Measurements from ENCODE around the gene TUBB4B. TPM values are rescaled to one million over a fixed set of nuclear protein-coding genes. Genes with fewer than 3 reads are reported as not detected.
A peak's percentile ranks its signal among the peaks of the same experiment; 100 is the strongest.

Gene TUBB4B
- total and polyA plus RNA-seq, 2 experiments from 2014 or later, result 334 to 389 TPM

DNA sequence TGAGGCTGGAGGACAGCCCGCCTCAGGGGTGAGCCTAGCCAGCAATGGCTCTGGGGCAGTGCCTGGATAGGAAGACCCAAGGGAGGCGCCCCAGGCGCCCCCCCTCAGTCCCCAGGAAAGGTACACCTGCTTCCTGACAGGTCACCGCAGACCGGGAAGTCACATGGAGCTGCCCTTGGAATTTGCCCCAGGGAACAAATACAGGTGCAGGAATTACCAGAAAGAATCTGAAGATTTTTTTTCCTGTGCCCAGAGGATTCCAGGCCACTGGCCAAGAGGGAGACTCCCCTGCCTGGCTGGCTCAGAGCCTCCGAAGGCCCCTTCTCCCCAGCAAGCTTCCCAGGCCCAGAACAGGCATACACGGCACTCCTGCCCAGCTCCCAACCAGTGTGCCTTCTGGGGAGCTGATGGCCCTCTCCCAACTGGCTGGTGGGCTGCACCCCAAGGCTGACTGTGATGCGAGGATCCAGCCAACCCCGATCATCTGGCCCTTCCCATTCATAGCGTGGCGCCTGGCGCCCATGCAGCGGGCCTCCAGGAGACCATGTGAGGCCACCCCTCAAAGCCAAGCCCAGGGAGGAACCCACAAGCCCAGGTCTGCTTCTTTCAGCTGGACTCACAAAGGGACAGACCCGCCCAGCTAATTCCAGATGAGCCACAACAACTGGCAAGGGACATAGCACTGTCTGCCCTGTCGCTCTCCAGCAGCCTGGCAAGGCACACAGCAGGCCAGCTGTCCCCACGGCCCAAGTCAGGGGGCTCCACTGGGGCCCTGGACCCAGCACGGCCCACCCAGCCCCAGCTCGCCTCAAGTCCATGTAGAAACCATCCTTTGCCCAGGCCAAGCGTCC, 42.8 kb upstream of the TUBB4B start:
- peaks cover 58% of the 10 kb centered on the region for H3K79me2 ChIP-seq (replicated peaks; ENCODE audit: insufficient read depth)
- peak overlapping the region; percentile 55; the same call in 1 of the 2 replicates for H3K4me3 ChIP-seq
- Mint-ChIP-seq H3K4me1 (peaks cover 25% of the 10 kb centered on the region), H3K9me3 (no peaks in the 10 kb centered on the region; the same call in 2 of the 3 replicates), H3K4me3 (peak overlapping the region; percentile 43), H3K27ac (no peak overlapping the region), H3K36me3 (ENCODE audit: low read depth) (no peaks in the 10 kb centered on the region; the same call in 2 of the 3 replicates), H3K27me3 (ENCODE audit: insufficient read depth, low read depth, poor library complexity) (peaks cover 7% of the 10 kb centered on the region)
- peak overlapping the region; percentile 87 for H3K4me2 ChIP-seq
- DNase-seq (ENCODE audit: low spot score), result no peak
- H3K4me1 ChIP-seq (ENCODE audit: insufficient read depth), result peaks cover 16% of the 10 kb centered on the region; the same call in 1 of the 2 replicates
- H2AFZ ChIP-seq, result no peak overlapping the region
- no peaks in the 10 kb centered on the region for H3K9me2 ChIP-seq (ENCODE audit: insufficient read depth)
- no peak overlapping the region for H3K27ac ChIP-seq (ENCODE audit: low read depth)
- H3F3A ChIP-seq (replicated peaks; ENCODE audit: low read depth), result peaks cover 15% of the 10 kb centered on the region; the same call in 1 of the 2 replicates
- no peak for TF ChIP-seq JUNB (IDR thresholded peaks at IDR 0.05; ENCODE audit: unreplicated experiment)
- no peak for TF ChIP-seq ZNF331 (CRISPR knock-in tag; IDR thresholded peaks at IDR 0.05; ENCODE audit: low read depth)
- TF ChIP-seq, protein P1, sequence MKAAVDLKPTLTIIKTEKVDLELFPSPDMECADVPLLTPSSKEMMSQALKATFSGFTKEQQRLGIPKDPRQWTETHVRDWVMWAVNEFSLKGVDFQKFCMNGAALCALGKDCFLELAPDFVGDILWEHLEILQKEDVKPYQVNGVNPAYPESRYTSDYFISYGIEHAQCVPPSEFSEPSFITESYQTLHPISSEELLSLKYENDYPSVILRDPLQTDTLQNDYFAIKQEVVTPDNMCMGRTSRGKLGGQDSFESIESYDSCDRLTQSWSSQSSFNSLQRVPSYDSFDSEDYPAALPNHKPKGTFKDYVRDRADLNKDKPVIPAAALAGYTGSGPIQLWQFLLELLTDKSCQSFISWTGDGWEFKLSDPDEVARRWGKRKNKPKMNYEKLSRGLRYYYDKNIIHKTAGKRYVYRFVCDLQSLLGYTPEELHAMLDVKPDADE (IDR thresholded peaks at IDR 0.05), result no peak
- H4K20me1 ChIP-seq (replicated peaks; ENCODE audit: insufficient read depth), result peaks cover 4% of the 10 kb centered on the region
- H3K36me3 ChIP-seq (ENCODE audit: insufficient read depth), result no peaks in the 10 kb centered on the region
- H3K27me3 ChIP-seq (ENCODE audit: insufficient read depth), result no peaks in the 10 kb centered on the region
- ATAC-seq, result no peak

DNA sequence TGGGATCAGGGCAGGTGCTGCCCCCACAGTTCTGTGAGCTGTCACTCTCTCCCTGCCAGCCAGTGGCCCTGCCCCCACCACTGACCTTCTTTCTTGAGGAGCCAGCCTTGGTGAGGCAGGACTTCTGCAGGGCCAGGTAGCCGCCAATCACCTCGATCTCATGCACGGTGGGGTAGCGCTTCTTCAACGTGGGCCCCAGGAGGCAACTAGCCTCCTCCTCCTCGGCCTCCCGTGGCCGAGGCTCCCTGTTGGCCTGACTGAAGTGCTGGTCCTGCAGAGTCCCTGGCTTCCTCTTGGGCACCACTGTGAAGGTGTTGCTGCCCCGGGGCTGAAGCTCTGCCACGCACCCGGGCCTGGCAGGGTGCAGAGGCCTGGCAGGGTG, 42.2 kb upstream of the TUBB4B start:
- Histone ChIP-seq H2AFZ (no peak overlapping the region), H3K9me2 (ENCODE audit: insufficient read depth) (no peaks in the 10 kb centered on the region), H3K4me1 (ENCODE audit: insufficient read depth) (peaks cover 16% of the 10 kb centered on the region; the same call in 1 of the 2 replicates), H3K79me2 (replicated peaks; ENCODE audit: insufficient read depth) (peaks cover 63% of the 10 kb centered on the region), H3F3A (replicated peaks; ENCODE audit: low read depth) (peaks cover 15% of the 10 kb centered on the region; the same call in 1 of the 2 replicates), H3K27ac (ENCODE audit: low read depth) (no peak overlapping the region), H3K36me3 (ENCODE audit: insufficient read depth) (no peaks in the 10 kb centered on the region), H3K27me3 (ENCODE audit: insufficient read depth) (no peaks in the 10 kb centered on the region), H3K4me2 (peak overlapping the region; percentile 87), H4K20me1 (replicated peaks; ENCODE audit: insufficient read depth) (peaks cover 4% of the 10 kb centered on the region), H3K4me3 (peak overlapping the region; percentile 55; the same call in 1 of the 2 replicates)
- DNase-seq (ENCODE audit: low spot score) (no peak), ATAC-seq (no peak)
- TF ChIP-seq POLR2AphosphoS5 (IDR thresholded peaks at IDR 0.05; ENCODE audit: low read depth) (no peak), STAT1 (IDR thresholded peaks at IDR 0.05; ENCODE audit: unreplicated experiment) (no peak), JUNB (IDR thresholded peaks at IDR 0.05; ENCODE audit: unreplicated experiment) (no peak), CREB1 (CRISPR knock-in tag; IDR thresholded peaks at IDR 0.05; ENCODE audit: low read depth) (no peak), NANOG (IDR thresholded peaks at IDR 0.05; ENCODE audit: borderline replicate concordance) (no peak)
- TF ChIP-seq, protein P2, sequence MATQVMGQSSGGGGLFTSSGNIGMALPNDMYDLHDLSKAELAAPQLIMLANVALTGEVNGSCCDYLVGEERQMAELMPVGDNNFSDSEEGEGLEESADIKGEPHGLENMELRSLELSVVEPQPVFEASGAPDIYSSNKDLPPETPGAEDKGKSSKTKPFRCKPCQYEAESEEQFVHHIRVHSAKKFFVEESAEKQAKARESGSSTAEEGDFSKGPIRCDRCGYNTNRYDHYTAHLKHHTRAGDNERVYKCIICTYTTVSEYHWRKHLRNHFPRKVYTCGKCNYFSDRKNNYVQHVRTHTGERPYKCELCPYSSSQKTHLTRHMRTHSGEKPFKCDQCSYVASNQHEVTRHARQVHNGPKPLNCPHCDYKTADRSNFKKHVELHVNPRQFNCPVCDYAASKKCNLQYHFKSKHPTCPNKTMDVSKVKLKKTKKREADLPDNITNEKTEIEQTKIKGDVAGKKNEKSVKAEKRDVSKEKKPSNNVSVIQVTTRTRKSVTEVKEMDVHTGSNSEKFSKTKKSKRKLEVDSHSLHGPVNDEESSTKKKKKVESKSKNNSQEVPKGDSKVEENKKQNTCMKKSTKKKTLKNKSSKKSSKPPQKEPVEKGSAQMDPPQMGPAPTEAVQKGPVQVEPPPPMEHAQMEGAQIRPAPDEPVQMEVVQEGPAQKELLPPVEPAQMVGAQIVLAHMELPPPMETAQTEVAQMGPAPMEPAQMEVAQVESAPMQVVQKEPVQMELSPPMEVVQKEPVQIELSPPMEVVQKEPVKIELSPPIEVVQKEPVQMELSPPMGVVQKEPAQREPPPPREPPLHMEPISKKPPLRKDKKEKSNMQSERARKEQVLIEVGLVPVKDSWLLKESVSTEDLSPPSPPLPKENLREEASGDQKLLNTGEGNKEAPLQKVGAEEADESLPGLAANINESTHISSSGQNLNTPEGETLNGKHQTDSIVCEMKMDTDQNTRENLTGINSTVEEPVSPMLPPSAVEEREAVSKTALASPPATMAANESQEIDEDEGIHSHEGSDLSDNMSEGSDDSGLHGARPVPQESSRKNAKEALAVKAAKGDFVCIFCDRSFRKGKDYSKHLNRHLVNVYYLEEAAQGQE (IDR thresholded peaks at IDR 0.05; ENCODE audit: unreplicated experiment), result no peak
- no peaks in the 10 kb centered on the region; the same call in 2 of the 3 replicates for H3K9me3 Mint-ChIP-seq
- peaks cover 26% of the 10 kb centered on the region for H3K4me1 Mint-ChIP-seq
- no peaks in the 10 kb centered on the region; the same call in 2 of the 3 replicates for H3K36me3 Mint-ChIP-seq (ENCODE audit: low read depth)
- H3K27ac Mint-ChIP-seq, result no peak overlapping the region
- H3K4me3 Mint-ChIP-seq, result peak overlapping the region; percentile 43; the same call in 2 of the 3 replicates
- H3K27me3 Mint-ChIP-seq (ENCODE audit: insufficient read depth, low read depth, poor library complexity), result peaks cover 7% of the 10 kb centered on the region

Measured in GM23338 (cell line).